HG03439 (cell line): ENCODE measurements around the gene ZSCAN9.

Source experiments
- ATAC-seq: cut with Tn5 transposase; IDR thresholded peaks from one replicate; pipeline ENCODE4 v1.9.1; 2021; ENCODE audit warnings: mild to moderate bottlenecking, moderate library complexity; ENCODE audit not compliant: unreplicated experiment

ZSCAN9 gene

DNA sequence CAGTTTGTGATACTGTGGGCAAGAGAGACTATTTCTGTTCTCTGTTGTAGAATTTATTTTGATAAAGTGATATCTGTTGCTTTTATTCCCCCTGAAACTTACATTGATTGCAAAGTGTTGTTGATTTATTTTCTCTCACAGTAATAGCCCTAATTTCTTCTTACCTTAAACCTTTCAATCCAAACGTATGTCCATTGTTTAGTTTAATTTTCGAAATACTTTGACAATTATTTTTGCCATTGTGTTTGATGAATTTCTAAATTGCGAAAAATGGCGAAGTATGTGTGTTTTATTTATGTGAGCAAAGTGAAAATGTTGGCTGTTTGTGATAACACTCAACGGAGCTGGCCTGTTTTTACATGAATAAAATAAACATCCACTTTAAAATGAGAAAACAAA, 41.5 kb downstream of the ZSCAN9 start:
- ATAC-seq: no peak

GRCh38 chr6:28266962-28267694, 42.1 kb downstream of the ZSCAN9 start, which contains the start of gene ZSCAN26:
Gene ZSCAN26, plus strand, starts transcription at chr6:28267143. Its CDS starts 4,777 bp downstream, at chr6:28271920.
- peak; percentile 92 for ATAC-seq

DNA sequence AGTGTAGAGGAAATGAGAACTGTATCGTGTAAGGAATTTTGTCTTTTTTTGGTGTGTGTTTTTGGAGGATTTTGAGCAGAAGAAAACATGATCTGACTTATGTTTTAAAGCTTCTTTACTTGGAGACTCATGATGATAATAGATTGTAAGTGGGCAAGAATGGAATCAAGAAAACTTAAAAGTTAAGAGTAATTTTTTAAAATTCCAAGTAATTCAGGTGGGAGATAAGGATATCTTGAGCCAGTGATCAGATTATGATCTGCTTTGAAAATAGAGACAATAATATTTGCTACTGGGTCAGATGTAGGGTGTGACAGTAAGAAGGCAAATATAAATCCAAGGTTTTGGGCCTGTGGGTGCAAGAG, 42.6 kb downstream of the ZSCAN9 start:
- no peak for ATAC-seq

GRCh38 chr6:28269492-28269891, 44.4 kb downstream of the ZSCAN9 start:
- ATAC-seq: no peak

DNA sequence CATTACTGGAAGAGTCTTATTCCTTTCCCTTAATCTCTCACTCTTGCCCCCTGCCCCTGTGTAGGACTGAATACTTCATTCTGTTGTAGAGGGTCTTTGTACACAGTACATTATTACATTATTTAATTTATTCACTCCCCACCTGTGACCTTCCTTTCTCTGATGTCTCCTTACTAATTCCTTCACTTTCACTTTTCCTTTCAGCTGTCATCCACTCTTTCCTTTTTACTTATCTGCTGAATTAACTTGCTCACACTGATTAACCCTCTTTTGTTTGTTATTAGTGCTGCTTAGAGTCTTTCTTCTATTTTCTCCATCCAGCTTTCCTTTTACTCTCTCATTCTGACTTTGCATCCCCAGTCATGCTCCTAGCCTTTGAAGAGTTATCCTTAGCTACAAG, 49.8 kb downstream of the ZSCAN9 start:
- ATAC-seq: no peak

- no peak for ATAC-seq
Measured at GRCh38 chr6:28277746-28278145, 52.7 kb downstream of the ZSCAN9 start.

GRCh38 chr6:28280595-28281287, 55.7 kb downstream of the ZSCAN9 start:
- ATAC-seq: no peak

GRCh38 chr6:28281288-28282064, 56.4 kb downstream of the ZSCAN9 start, which contains the start of gene PGBD1:
Gene PGBD1, plus strand, starts transcription at chr6:28281572. Its CDS starts 2,242 bp downstream, at chr6:28283814.
- ATAC-seq: peak; percentile 85

GRCh38 chr6:28282926-28283325, 57.9 kb downstream of the ZSCAN9 start:
- ATAC-seq: no peak
